ENCODE data around the gene CDH12. TPM values are rescaled to one million over a fixed set of nuclear protein-coding genes. Genes with fewer than 3 reads are reported as not detected.

CDH12 gene
- total RNA-seq (2022; extraction: Qiagen RNA extraction; ENCODE audit: low read depth) = not detected in 5 replicates

GRCh38 chr5:22852807-22853660, at the start of gene CDH12:
TSS of gene CDH12 (minus strand) at chr5:22853344.

All from A549 treated with ZK216348 at 1 μM for 4 hours (cell line).